Cardiac fibroblast (primary cell): ENCODE results near the gene ADAT3.

Experiments
- DNase-seq, 2 donors: peaks; one replicate each; pipeline versions ENCODE4 v3.0.0 to v3.0.0-alpha.2; 2010; ENCODE audit warnings: low read depth in 2 of 2
- H3K4me3 ChIP-seq, 2 donors: replicated peaks in 1 of 2; 1 replicate in 1 of 2; 2 replicates in 1 of 2; pipeline ENCODE4 v1.5.1; 2011; ENCODE audit warnings: low read depth in 2 of 2, low read length in 2 of 2, mild to moderate bottlenecking in 2 of 2, moderate library complexity in 1 of 2
- CTCF ChIP-seq: IDR thresholded peaks from one replicate; pipeline ENCODE4 v1.5.1; 2011; ENCODE audit warnings: low read depth, mild to moderate bottlenecking, low read length, inconsistent platforms

The ADAT3 gene

DNA sequence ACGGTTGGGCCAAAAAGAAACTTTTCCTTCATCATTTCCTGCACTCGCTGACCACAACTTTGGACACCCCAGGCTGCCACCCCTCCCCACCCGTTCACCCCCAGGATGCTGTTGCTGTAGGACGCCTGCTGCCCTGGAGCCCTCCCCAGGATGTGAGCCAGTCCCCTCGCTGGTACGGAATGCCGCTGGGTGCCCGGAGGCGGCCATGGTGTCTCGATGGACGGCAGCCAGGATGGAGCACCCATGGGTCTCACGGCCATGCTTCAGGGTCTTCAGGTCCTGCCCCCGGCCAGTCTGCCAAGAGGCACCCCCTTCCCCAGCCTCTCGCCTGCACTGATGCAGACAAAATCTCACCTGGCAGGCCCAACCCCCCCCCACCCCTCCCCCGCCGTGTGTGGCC, 20.3 kb downstream of the ADAT3 start:
- no peak for DNase-seq
- no peak overlapping the region for H3K4me3 ChIP-seq
- no peak for TF ChIP-seq CTCF

- TF ChIP-seq CTCF, result peak; percentile 93
- DNase-seq, result peak; percentile 76 to 77
These were observed 24.0 kb downstream of the ADAT3 start for GRCh38 chr19:1929021-1929742.

GRCh38 chr19:1931445-1931844, 26.2 kb downstream of the ADAT3 start:
- DNase-seq, result no peak
- no peak overlapping the region for H3K4me3 ChIP-seq
- TF ChIP-seq CTCF, result no peak

More at GRCh38 chr19:1929021-1929742, 24.0 kb downstream of the ADAT3 start:
- H3K4me3 ChIP-seq, result peak overlapping the region; percentile 26 to 38

GRCh38 chr19:1932395-1932794, 27.2 kb downstream of the ADAT3 start:
- no peak for DNase-seq
- no peak overlapping the region for H3K4me3 ChIP-seq
- TF ChIP-seq CTCF, result no peak

DNA sequence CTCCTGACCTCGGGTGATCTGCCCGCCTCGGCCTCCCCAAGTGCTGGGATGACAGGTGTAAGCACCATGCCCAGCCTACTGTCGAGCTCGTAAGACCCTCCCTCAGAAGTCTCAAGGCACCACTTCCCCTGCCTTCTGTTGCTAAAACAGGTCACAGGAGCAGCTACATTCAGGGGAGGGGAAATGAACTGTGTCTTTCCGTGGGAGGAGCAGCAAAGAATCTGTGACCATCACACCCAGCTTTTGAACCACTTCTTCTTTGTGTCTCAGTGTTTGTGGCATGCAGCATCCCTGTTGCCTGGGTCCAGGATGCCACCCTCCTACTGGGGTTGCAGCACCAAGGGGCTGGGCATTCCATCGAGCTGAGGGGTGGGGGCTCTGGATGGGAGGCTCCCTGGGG, 28.0 kb downstream of the ADAT3 start:
- H3K4me3 ChIP-seq, result no peak overlapping the region
- DNase-seq, result no peak
- no peak for TF ChIP-seq CTCF

DNA sequence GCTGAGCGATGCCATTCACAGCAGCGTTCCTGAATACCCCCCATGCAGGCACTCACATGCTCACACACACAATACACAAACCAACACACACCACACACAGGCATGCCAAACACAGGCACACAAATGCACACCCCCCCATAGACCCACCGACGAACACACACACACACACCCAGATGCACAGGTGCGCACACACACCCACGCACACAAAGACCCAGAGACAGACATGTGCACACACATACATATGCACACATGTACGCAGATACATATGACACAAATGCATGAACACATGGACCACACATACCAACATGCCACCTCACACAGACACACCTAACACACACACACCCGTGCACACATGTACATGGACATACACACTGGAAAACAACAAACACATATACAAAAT, 28.7 kb downstream of the ADAT3 start:
- TF ChIP-seq CTCF, result no peak
- DNase-seq, result no peak
- H3K4me3 ChIP-seq, result no peak overlapping the region
